Activated naive CD8-positive, alpha-beta T cell treated with anti-CD3 and anti-CD28 coated beads, Interleukin-2, amount 10 ng/mL, durations not matched to agents 7 days and 5 days (primary cell): ENCODE measurements around the gene ADARB1. TPM values are rescaled to one million over a fixed set of nuclear protein-coding genes. Genes with fewer than 3 reads are reported as not detected.

Experiments
- ATAC-seq: fragments of 150-1000 bp; cut with Tn5 transposase; one replicate; pipeline ENCODE4 v1.10.0; 2021; ENCODE audit warnings: low read depth, moderate library complexity
- POLR2A ChIA-PET: fragments of 350-600 bp; sonication (Branson Sonifier 250); formaldehyde crosslinking; loops from one replicate; lab custom pipeline; 2021; ENCODE audit warnings: antibody characterized with exemption; lab: Charles Lee
- DNase-seq: peaks from one replicate; pipeline ENCODE4 v3.0.0; 2021
- H3K27ac Mint-ChIP-seq: one replicate; pipeline ENCODE4 v1.8.0; 2022; ENCODE audit warnings: mild to moderate bottlenecking, mixed read lengths
- H3K27me3 Mint-ChIP-seq: one replicate; pipeline ENCODE4 v1.8.0; 2022; ENCODE audit warnings: mild to moderate bottlenecking, moderate library complexity, mixed read lengths
- H3K36me3 Mint-ChIP-seq: one replicate; pipeline ENCODE4 v1.8.0; 2021; ENCODE audit warnings: mild to moderate bottlenecking, mixed read lengths
- H3K4me1 Mint-ChIP-seq: one replicate; pipeline ENCODE4 v1.8.0; 2021; ENCODE audit warnings: mixed read lengths
- H3K4me3 Mint-ChIP-seq: one replicate; pipeline ENCODE4 v1.8.0; 2022; ENCODE audit warnings: mild to moderate bottlenecking, moderate library complexity, mixed read lengths
- H3K9me3 Mint-ChIP-seq: one replicate; pipeline ENCODE4 v1.8.0; 2021; ENCODE audit warnings: mixed read lengths
- total RNA-seq, 2 experiments: library from RNA; stranded (reverse); gene quantifications; one replicate each; pipeline ENCODE4 v1.2.3, GENCODE V29; 2021

Gene ADARB1
- total RNA-seq, 2 experiments from 2014 or later, result 48.3 to 48.4 TPM

- Mint-ChIP-seq H3K4me1 (peaks cover 5% of the 10 kb centered on the region), H3K4me3 (no peak overlapping the region), H3K27me3 (peaks cover 3% of the 10 kb centered on the region), H3K36me3 (no peaks in the 10 kb centered on the region), H3K27ac (no peak overlapping the region), H3K9me3 (no peaks in the 10 kb centered on the region)
- POLR2A ChIA-PET, result interaction anchor here (0.6 kb wide), 1 partner anchor 65 kb away, joined by 4 read pairs; no protein-coding TSS in a partner anchor
- DNase-seq (no peak), ATAC-seq (no peak)
These were observed 4.7 kb upstream of the ADARB1 start for GRCh38 chr21:45069711-45070110.

- no peak for DNase-seq
- no peaks in the 10 kb centered on the region for H3K27me3 Mint-ChIP-seq
- no peak overlapping the region for H3K4me3 Mint-ChIP-seq
- POLR2A ChIA-PET, result no interaction called here
- peaks cover 14% of the 10 kb centered on the region for H3K4me1 Mint-ChIP-seq
- no peak for ATAC-seq
- no peaks in the 10 kb centered on the region for H3K36me3 Mint-ChIP-seq
- no peak overlapping the region for H3K27ac Mint-ChIP-seq
- H3K9me3 Mint-ChIP-seq, result no peaks in the 10 kb centered on the region
These were observed 3.1 kb upstream of the ADARB1 start for GRCh38 chr21:45071078-45071873.

- no peak for DNase-seq
- no peaks in the 10 kb centered on the region for H3K27me3 Mint-ChIP-seq
- no peak overlapping the region for H3K4me3 Mint-ChIP-seq
- peaks cover 21% of the 10 kb centered on the region for H3K4me1 Mint-ChIP-seq
- POLR2A ChIA-PET, result no interaction called here
- H3K36me3 Mint-ChIP-seq, result no peaks in the 10 kb centered on the region
- H3K27ac Mint-ChIP-seq, result no peak overlapping the region
- no peak for ATAC-seq
- H3K9me3 Mint-ChIP-seq, result no peaks in the 10 kb centered on the region
These were observed 2.3 kb upstream of the ADARB1 start for GRCh38 chr21:45071874-45072737.

- POLR2A ChIA-PET, result no interaction called here
- H3K9me3 Mint-ChIP-seq, result no peaks in the 10 kb centered on the region
- H3K27ac Mint-ChIP-seq, result no peak overlapping the region
- DNase-seq, result no peak
- peak overlapping the region; percentile 12 for H3K4me3 Mint-ChIP-seq
- no peaks in the 10 kb centered on the region for H3K36me3 Mint-ChIP-seq
- ATAC-seq, result no peak
- no peaks in the 10 kb centered on the region for H3K27me3 Mint-ChIP-seq
- peaks cover 24% of the 10 kb centered on the region for H3K4me1 Mint-ChIP-seq
These were observed 1.6 kb upstream of the ADARB1 start for GRCh38 chr21:45072738-45073300.

- Mint-ChIP-seq H3K4me1 (peaks cover 30% of the 10 kb centered on the region), H3K27ac (peak overlapping the region; percentile 86), H3K9me3 (no peaks in the 10 kb centered on the region), H3K27me3 (no peaks in the 10 kb centered on the region), H3K4me3 (peak overlapping the region; percentile 86), H3K36me3 (no peaks in the 10 kb centered on the region)
- POLR2A ChIA-PET, result interaction anchor here (1.6 to 1.7 kb wide), 3 partner anchors 10 to 32 kb away, joined by 3 to 5 read pairs (median 4); no protein-coding TSS in a partner anchor
- DNase-seq (no peak), ATAC-seq (no peak)
These were observed 906 bp upstream of the ADARB1 start for GRCh38 chr21:45073301-45074047.

- no peaks in the 10 kb centered on the region for H3K9me3 Mint-ChIP-seq
- H3K27ac Mint-ChIP-seq, result peak overlapping the region; percentile 71
- no peaks in the 10 kb centered on the region for H3K27me3 Mint-ChIP-seq
- DNase-seq, result peak; percentile 64
- peak overlapping the region; percentile 82 for H3K4me3 Mint-ChIP-seq
- peaks cover 45% of the 10 kb centered on the region for H3K4me1 Mint-ChIP-seq
- POLR2A ChIA-PET, result interaction anchor here (0.6 to 1.7 kb wide), 5 partner anchors 9 to 201 kb away, joined by 3 to 5 read pairs (median 3); partner anchors contain the start of gene PTTG1IP
- peaks cover under 1% of the 10 kb centered on the region for H3K36me3 Mint-ChIP-seq
- ATAC-seq, result peak; percentile 6
These were observed 627 bp downstream of the ADARB1 start for GRCh38 chr21:45074818-45075595.

GRCh38 chr21:45075596-45076244 is 1.3 kb downstream of the ADARB1 start:
- H3K27ac Mint-ChIP-seq, result peak overlapping the region; percentile 71
- DNase-seq (no peak), ATAC-seq (no peak)
- H3K9me3 Mint-ChIP-seq, result no peaks in the 10 kb centered on the region
- H3K4me3 Mint-ChIP-seq, result peak overlapping the region; percentile 82
- peaks cover 2% of the 10 kb centered on the region for H3K36me3 Mint-ChIP-seq
- H3K27me3 Mint-ChIP-seq, result no peaks in the 10 kb centered on the region
- POLR2A ChIA-PET, result no interaction called here
- H3K4me1 Mint-ChIP-seq, result peaks cover 51% of the 10 kb centered on the region

GRCh38 chr21:45076245-45076711 is 1.9 kb downstream of the ADARB1 start:
- ATAC-seq (no peak), DNase-seq (peak; percentile 25)
- POLR2A ChIA-PET, result interaction anchor here (1.1 to 1.2 kb wide), 2 partner anchors 10 to 53 kb away, joined by 3 to 4 read pairs; no protein-coding TSS in a partner anchor
- no peaks in the 10 kb centered on the region for H3K27me3 Mint-ChIP-seq
- peaks cover 56% of the 10 kb centered on the region for H3K4me1 Mint-ChIP-seq
- no peaks in the 10 kb centered on the region for H3K9me3 Mint-ChIP-seq
- peak overlapping the region; percentile 82 for H3K4me3 Mint-ChIP-seq
- peak overlapping the region; percentile 3 for H3K27ac Mint-ChIP-seq
- H3K36me3 Mint-ChIP-seq, result peaks cover 2% of the 10 kb centered on the region

GRCh38 chr21:45078371-45078770 is 4.0 kb downstream of the ADARB1 start:
- POLR2A ChIA-PET, result interaction anchor here (0.7 to 2.2 kb wide), 8 partner anchors 10 to 74 kb away, joined by 3 to 8 read pairs (median 3); no protein-coding TSS in a partner anchor
- H3K27me3 Mint-ChIP-seq, result no peaks in the 10 kb centered on the region
- peak overlapping the region; percentile 96 for H3K27ac Mint-ChIP-seq
- H3K4me1 Mint-ChIP-seq, result peaks cover 73% of the 10 kb centered on the region
- ATAC-seq, result no peak
- no peaks in the 10 kb centered on the region for H3K9me3 Mint-ChIP-seq
- DNase-seq, result peak; percentile 21
- H3K4me3 Mint-ChIP-seq, result peak overlapping the region; percentile 74
- peaks cover 13% of the 10 kb centered on the region for H3K36me3 Mint-ChIP-seq

- DNase-seq, result peak; percentile 62
- ATAC-seq, result peak; percentile 80
- Mint-ChIP-seq H3K9me3 (no peaks in the 10 kb centered on the region), H3K4me1 (peaks cover 74% of the 10 kb centered on the region), H3K36me3 (peaks cover 13% of the 10 kb centered on the region), H3K4me3 (peak overlapping the region; percentile 74), H3K27me3 (no peaks in the 10 kb centered on the region), H3K27ac (peak overlapping the region; percentile 96)
- POLR2A ChIA-PET, result interaction anchor here (0.7 to 2.2 kb wide), 8 partner anchors 10 to 74 kb away, joined by 3 to 8 read pairs (median 3); no protein-coding TSS in a partner anchor
These were observed 4.5 kb downstream of the ADARB1 start for GRCh38 chr21:45078877-45079281.

GRCh38 chr21:45079351-45079750 is 5.0 kb downstream of the ADARB1 start:
- DNase-seq, result no peak

More at GRCh38 chr21:45079351-45079750, 5.0 kb downstream of the ADARB1 start:
- no peaks in the 10 kb centered on the region for H3K27me3 Mint-ChIP-seq
- H3K4me1 Mint-ChIP-seq, result peaks cover 78% of the 10 kb centered on the region
- ATAC-seq, result no peak
- H3K9me3 Mint-ChIP-seq, result no peaks in the 10 kb centered on the region
- POLR2A ChIA-PET, result interaction anchor here (1.1 to 2.2 kb wide), 6 partner anchors 10 to 73 kb away, joined by 3 to 8 read pairs (median 3); no protein-coding TSS in a partner anchor
- peak overlapping the region; percentile 96 for H3K27ac Mint-ChIP-seq
- peaks cover 13% of the 10 kb centered on the region for H3K36me3 Mint-ChIP-seq
- peak overlapping the region; percentile 74 for H3K4me3 Mint-ChIP-seq
